ENCODE results near the gene GSTT2B. TPM values are rescaled to one million over a fixed set of nuclear protein-coding genes. Genes with fewer than 3 reads are reported as not detected.
A peak's percentile ranks its signal among the peaks of the same experiment; 100 is the strongest.
"Not testable (repeated sequence)": the region's sequence is repeated elsewhere in the genome, so short reads cannot be mapped to it uniquely, and the experiment has no call there.

Gene GSTT2B
- total RNA-seq, 1 donor from 2014 or later, result not detected

- H3K4me3 Mint-ChIP-seq; H3K9me3 Mint-ChIP-seq; intact Hi-C loops (cut with micrococcal nuclease); H3K36me3 Mint-ChIP-seq (ENCODE audit: low read depth); H3K27ac Mint-ChIP-seq; DNase-seq; H3K4me1 Mint-ChIP-seq: not testable (repeated sequence)
- peaks cover 12% of the 10 kb centered on the region for H3K27me3 Mint-ChIP-seq
Observed at GRCh38 chr22:23949764-23950163, 11.2 kb downstream of the GSTT2B start.

GRCh38 chr22:23947391-23947790 is 13.6 kb downstream of the GSTT2B start:
- H3K4me1 Mint-ChIP-seq; H3K9me3 Mint-ChIP-seq; DNase-seq; H3K4me3 Mint-ChIP-seq; H3K27ac Mint-ChIP-seq; intact Hi-C loops (cut with micrococcal nuclease); H3K36me3 Mint-ChIP-seq (ENCODE audit: low read depth): not testable (repeated sequence)
- H3K27me3 Mint-ChIP-seq, result peaks cover 20% of the 10 kb centered on the region

- not testable (repeated sequence) for H3K9me3 Mint-ChIP-seq
Observed at GRCh38 chr22:23940166-23940565, 20.8 kb downstream of the GSTT2B start.

GRCh38 chr22:23939017-23939357 is 22.0 kb downstream of the GSTT2B start:
- no peaks in the 10 kb centered on the region for H3K9me3 Mint-ChIP-seq
- peaks cover 9% of the 10 kb centered on the region for H3K27me3 Mint-ChIP-seq
- H3K27ac Mint-ChIP-seq, result no peak overlapping the region
- DNase-seq, result no peak
- no peak overlapping the region for H3K4me3 Mint-ChIP-seq
- H3K4me1 Mint-ChIP-seq, result peaks cover 5% of the 10 kb centered on the region
- H3K36me3 Mint-ChIP-seq (ENCODE audit: low read depth), result no peaks in the 10 kb centered on the region
- intact Hi-C loops (cut with micrococcal nuclease), result no loop called here

More at GRCh38 chr22:23940166-23940565, 20.8 kb downstream of the GSTT2B start:
- H3K27me3 Mint-ChIP-seq, result peaks cover 15% of the 10 kb centered on the region
- H3K36me3 Mint-ChIP-seq (ENCODE audit: low read depth); H3K27ac Mint-ChIP-seq; DNase-seq; H3K4me3 Mint-ChIP-seq; H3K4me1 Mint-ChIP-seq; intact Hi-C loops (cut with micrococcal nuclease): not testable (repeated sequence)

GRCh38 chr22:23938328-23939016 is 22.5 kb downstream of the GSTT2B start:
- Mint-ChIP-seq H3K9me3 (no peaks in the 10 kb centered on the region), H3K27me3 (peaks cover 8% of the 10 kb centered on the region), H3K27ac (no peak overlapping the region), H3K4me1 (peaks cover 5% of the 10 kb centered on the region), H3K4me3 (no peak overlapping the region), H3K36me3 (ENCODE audit: low read depth) (no peaks in the 10 kb centered on the region)
- intact Hi-C loops (cut with micrococcal nuclease), result no loop called here
- DNase-seq, result no peak

GRCh38 chr22:23926561-23926960 is 34.4 kb downstream of the GSTT2B start:
- Mint-ChIP-seq H3K9me3 (peaks cover 11% of the 10 kb centered on the region), H3K27ac (no peak overlapping the region), H3K4me3 (no peak overlapping the region), H3K36me3 (ENCODE audit: low read depth) (peaks cover 1% of the 10 kb centered on the region), H3K4me1 (no peaks in the 10 kb centered on the region), H3K27me3 (no peaks in the 10 kb centered on the region)
- intact Hi-C loops (cut with micrococcal nuclease), result no loop called here
- DNase-seq, result no peak

GRCh38 chr22:23925020-23925606 is 35.9 kb downstream of the GSTT2B start:
- Mint-ChIP-seq H3K36me3 (ENCODE audit: low read depth) (peaks cover 1% of the 10 kb centered on the region), H3K4me1 (no peaks in the 10 kb centered on the region), H3K9me3 (peaks cover 11% of the 10 kb centered on the region), H3K27ac (no peak overlapping the region), H3K4me3 (no peak overlapping the region), H3K27me3 (no peaks in the 10 kb centered on the region)
- intact Hi-C loops (cut with micrococcal nuclease), result no loop called here
- DNase-seq, result no peak

GRCh38 chr22:23922921-23923320 is 38.1 kb downstream of the GSTT2B start:
- no peak for DNase-seq
- no peaks in the 10 kb centered on the region for H3K27me3 Mint-ChIP-seq
- H3K4me1 Mint-ChIP-seq, result no peaks in the 10 kb centered on the region
- H3K9me3 Mint-ChIP-seq, result peaks cover 11% of the 10 kb centered on the region
- no peak overlapping the region for H3K27ac Mint-ChIP-seq
- no peak overlapping the region for H3K4me3 Mint-ChIP-seq
- peaks cover 1% of the 10 kb centered on the region for H3K36me3 Mint-ChIP-seq (ENCODE audit: low read depth)
- intact Hi-C loops (cut with micrococcal nuclease), result no loop called here

GRCh38 chr22:23921586-23922201 is 39.3 kb downstream of the GSTT2B start:
- H3K27ac Mint-ChIP-seq; H3K4me3 Mint-ChIP-seq; H3K27me3 Mint-ChIP-seq; DNase-seq; H3K4me1 Mint-ChIP-seq; intact Hi-C loops (cut with micrococcal nuclease); H3K36me3 Mint-ChIP-seq (ENCODE audit: low read depth); H3K9me3 Mint-ChIP-seq: not testable (repeated sequence)

- H3K36me3 Mint-ChIP-seq (ENCODE audit: low read depth); H3K27me3 Mint-ChIP-seq; H3K9me3 Mint-ChIP-seq; DNase-seq; H3K4me3 Mint-ChIP-seq; H3K27ac Mint-ChIP-seq; intact Hi-C loops (cut with micrococcal nuclease); H3K4me1 Mint-ChIP-seq: not testable (repeated sequence)
Observed at GRCh38 chr22:23920267-23920611, 40.8 kb downstream of the GSTT2B start.

GRCh38 chr22:23915290-23915689 is 45.7 kb downstream of the GSTT2B start:
- intact Hi-C loops (cut with micrococcal nuclease), result no loop called here
- Mint-ChIP-seq H3K4me1 (peaks cover 26% of the 10 kb centered on the region), H3K27ac (no peak overlapping the region), H3K9me3 (no peaks in the 10 kb centered on the region), H3K4me3 (no peak overlapping the region), H3K36me3 (ENCODE audit: low read depth) (no peaks in the 10 kb centered on the region), H3K27me3 (no peaks in the 10 kb centered on the region)
- no peak for DNase-seq

GRCh38 chr22:23913661-23914353 is 47.2 kb downstream of the GSTT2B start:
- Mint-ChIP-seq H3K36me3 (ENCODE audit: low read depth) (no peaks in the 10 kb centered on the region), H3K4me3 (peak overlapping the region; percentile 95), H3K4me1 (peaks cover 26% of the 10 kb centered on the region), H3K27me3 (no peaks in the 10 kb centered on the region), H3K9me3 (no peaks in the 10 kb centered on the region), H3K27ac (peak overlapping the region; percentile 99)
- intact Hi-C loops (cut with micrococcal nuclease), result loop anchor here (1.0 to 5.0 kb wide), 3 partner anchors 20 to 643 kb away; partner anchors contain the start of genes GUCD1, MIF and SNRPD3
- peak; percentile 100 for DNase-seq

- Mint-ChIP-seq H3K4me1 (peaks cover 26% of the 10 kb centered on the region), H3K9me3 (no peaks in the 10 kb centered on the region), H3K27ac (peak overlapping the region; percentile 99), H3K27me3 (peaks cover 4% of the 10 kb centered on the region), H3K4me3 (peak overlapping the region; percentile 95), H3K36me3 (ENCODE audit: low read depth) (no peaks in the 10 kb centered on the region)
- DNase-seq, result no peak
- intact Hi-C loops (cut with micrococcal nuclease), result loop anchor here (5.0 kb wide), 1 partner anchor 644 kb away; the partner anchor contains the start of genes GUCD1 and SNRPD3
Observed at GRCh38 chr22:23913306-23913660, 47.7 kb downstream of the GSTT2B start.

GRCh38 chr22:23912293-23912903 is 48.6 kb downstream of the GSTT2B start:
- no peak overlapping the region for H3K27ac Mint-ChIP-seq
- no peaks in the 10 kb centered on the region for H3K9me3 Mint-ChIP-seq
- no peaks in the 10 kb centered on the region for H3K36me3 Mint-ChIP-seq (ENCODE audit: low read depth)
- H3K4me1 Mint-ChIP-seq, result peaks cover 26% of the 10 kb centered on the region
- H3K27me3 Mint-ChIP-seq, result peaks cover 4% of the 10 kb centered on the region
- peak; percentile 54 for DNase-seq
- intact Hi-C loops (cut with micrococcal nuclease), result loop anchor here (5.0 kb wide), 1 partner anchor 645 kb away; the partner anchor contains the start of genes GUCD1 and SNRPD3
- peak overlapping the region; percentile 95 for H3K4me3 Mint-ChIP-seq

Measured in activated CD4-positive, alpha-beta T cell treated with anti-CD3 and anti-CD28 coated beads, Interleukin-2, amount 10 ng/mL, durations not matched to agents 24 days and 14 days (primary cell).